H1 (cell line): ENCODE results near the gene SEMA3D. TPM values are rescaled to one million over a fixed set of nuclear protein-coding genes. Genes with fewer than 3 reads are reported as not detected.
A peak's percentile ranks its signal among the peaks of the same experiment; 100 is the strongest.

ENCODE experiments used
- CTCF ChIA-PET: fragments of 300-600 bp; sonication (Branson Sonifier 250); formaldehyde crosslinking; loops from one replicate; lab custom pipeline; 2021; ENCODE audit not compliant: partially characterized antibody; lab: Charles Lee
- POLR2A ChIA-PET: fragments of 300-600 bp; sonication (Branson Sonifier 250); formaldehyde crosslinking; loops from one replicate; lab custom pipeline; 2021; ENCODE audit warnings: inconsistent platforms; ENCODE audit not compliant: partially characterized antibody; lab: Charles Lee
- DNase-seq, 2 experiments: peaks; one replicate each; pipeline versions ENCODE4 v3.0.0 to v3.0.0-alpha.2; 2010 to 2022; ENCODE audit warnings: low spot score in 2 of 2, low read depth in 1 of 2, mixed read lengths in 1 of 2
- FAIRE-seq: peaks from 2 replicates; lab custom pipeline; 2011; peaks lifted over from hg19 to GRCh38; lab: Jason Lieb, UNC
- H2AFZ ChIP-seq: 2 replicates; pipeline ENCODE4 v1.8.1; 2012; ENCODE audit warnings: low read length, inconsistent platforms
- H2AK5ac ChIP-seq: 2 replicates; pipeline ENCODE4 v1.6.1; 2013; ENCODE audit warnings: low read depth, low read length
- H2BK120ac ChIP-seq: replicated peaks from 2 replicates; pipeline ENCODE3; 2013; ENCODE audit warnings: low read depth, low read length, inconsistent platforms
- H2BK12ac ChIP-seq: 2 replicates; pipeline ENCODE4 v1.6.1; 2013; ENCODE audit warnings: low read depth, low read length
- H2BK15ac ChIP-seq: 2 replicates; pipeline ENCODE4 v1.6.1; 2013; ENCODE audit warnings: low read length
- H2BK20ac ChIP-seq: 2 replicates; pipeline ENCODE4 v1.6.1; 2013; ENCODE audit warnings: low read length
- H2BK5ac ChIP-seq: 2 replicates; pipeline ENCODE4 v1.6.1; 2013; ENCODE audit warnings: low read depth, low read length
- H3K14ac ChIP-seq: 2 replicates; pipeline ENCODE4 v1.6.1; 2013; ENCODE audit warnings: inconsistent platforms; ENCODE audit not compliant: insufficient read length
- H3K18ac ChIP-seq: 2 replicates; pipeline ENCODE4 v1.6.1; 2013; ENCODE audit warnings: low read length; ENCODE audit errors: extremely low read depth
- H3K23ac ChIP-seq: 2 replicates; pipeline ENCODE4 v1.6.1; 2013; ENCODE audit warnings: inconsistent platforms; ENCODE audit not compliant: insufficient read length
- H3K23me2 ChIP-seq: 2 replicates; pipeline ENCODE4 v1.6.1; 2013; ENCODE audit warnings: low read depth, low read length
- H3K27ac ChIP-seq: 2 replicates; pipeline ENCODE4 v1.6.1; 2011; ENCODE audit warnings: low read depth, low read length, inconsistent platforms
- H3K27me3 ChIP-seq, 4 experiments: replicated peaks in 1 of 4; 1 replicate in 1 of 4; 2 replicates in 3 of 4; pipeline versions ENCODE4 v1.6.1 to v1.8.1; 2011 to 2013; ENCODE audit warnings: low read length in 3 of 4, mild to moderate bottlenecking in 3 of 4, inconsistent platforms in 2 of 4, mixed read lengths in 2 of 4, moderate library complexity in 1 of 4; ENCODE audit not compliant: control insufficient read depth in 3 of 4, insufficient read depth in 3 of 4; ENCODE audit errors: extremely low read depth in 1 of 4
- H3K36me3 ChIP-seq, 4 experiments: 2 replicates each; pipeline versions ENCODE4 v1.6.1 to v1.8.1; 2011 to 2013; ENCODE audit warnings: mild to moderate bottlenecking in 4 of 4, low read length in 3 of 4, moderate library complexity in 2 of 4, control low read depth in 1 of 4, inconsistent platforms in 1 of 4; ENCODE audit not compliant: insufficient read depth in 4 of 4, control insufficient read depth in 2 of 4
- H3K4ac ChIP-seq: replicated peaks from 2 replicates; pipeline ENCODE3; 2013; ENCODE audit warnings: low read length, low read depth, mixed read lengths, inconsistent platforms; ENCODE audit not compliant: insufficient read length
- H3K4me1 ChIP-seq, 4 experiments: replicated peaks in 1 of 4; 1 replicate in 1 of 4; 2 replicates in 3 of 4; pipeline versions ENCODE4 v1.6.1 to v1.8.1; 2011 to 2013; ENCODE audit warnings: low read length in 3 of 4, inconsistent platforms in 2 of 4, mixed read lengths in 1 of 4; ENCODE audit not compliant: insufficient read depth in 4 of 4, control insufficient read depth in 3 of 4
- H3K4me2 ChIP-seq, 2 experiments: 2 replicates each; pipeline versions ENCODE4 v1.6.1 to v1.8.1; 2011 to 2013; ENCODE audit warnings: low read depth in 2 of 2, low read length in 2 of 2, control low read depth in 1 of 2, inconsistent platforms in 1 of 2, mild to moderate bottlenecking in 1 of 2; ENCODE audit not compliant: insufficient read depth in 1 of 2
- H3K4me3 ChIP-seq, 4 experiments: fragments of 200-600, 300-600 bp in 1 of 4; sonication (generic), shearing (Covaris generic), sonication (Bioruptor Twin) in 1 of 4; 2 replicates each; pipeline versions ENCODE4 v1.5.1 to v1.8.1; 2011 to 2016; ENCODE audit warnings: low read length in 4 of 4, low read depth in 3 of 4, control low read depth in 2 of 4, inconsistent platforms in 2 of 4, mild to moderate bottlenecking in 2 of 4, mixed read lengths in 1 of 4, moderate library complexity in 1 of 4; ENCODE audit not compliant: insufficient read depth in 2 of 4; ENCODE audit errors: extremely low read depth in 1 of 4
- H3K56ac ChIP-seq: replicated peaks from 2 replicates; pipeline ENCODE3; 2013; ENCODE audit warnings: low read depth, mild to moderate bottlenecking, mixed read lengths, low read length, inconsistent platforms; ENCODE audit not compliant: insufficient read length
- H3K79me1 ChIP-seq: 2 replicates; pipeline ENCODE4 v1.6.1; 2013; ENCODE audit warnings: low read depth, low read length, control low read depth
- H3K79me2 ChIP-seq, 2 experiments: 2 replicates each; pipeline versions ENCODE4 v1.6.1 to v1.8.1; 2012 to 2013; ENCODE audit warnings: low read length in 2 of 2, mild to moderate bottlenecking in 2 of 2, inconsistent platforms in 1 of 2; ENCODE audit not compliant: insufficient read depth in 2 of 2, control insufficient read depth in 1 of 2
- H3K9ac ChIP-seq, 4 experiments: replicated peaks in 1 of 4; 1 replicate in 1 of 4; 2 replicates in 3 of 4; pipeline versions ENCODE4 v1.6.1 to v1.8.1; 2011 to 2013; ENCODE audit warnings: low read depth in 3 of 4, low read length in 3 of 4, control low read depth in 2 of 4, mild to moderate bottlenecking in 2 of 4, moderate library complexity in 2 of 4, inconsistent platforms in 1 of 4; ENCODE audit errors: extremely low read depth in 1 of 4
- H3K9me3 ChIP-seq, 2 experiments: 2 replicates each; pipeline versions ENCODE4 v1.6.1 to v1.8.1; 2012 to 2013; ENCODE audit warnings: mild to moderate bottlenecking in 2 of 2, moderate library complexity in 2 of 2, control low read depth in 1 of 2, inconsistent platforms in 1 of 2, low read depth in 1 of 2, low read length in 1 of 2, mixed read lengths in 1 of 2; ENCODE audit not compliant: insufficient read depth in 2 of 2
- H4K20me1 ChIP-seq, 2 experiments: replicated peaks in 1 of 2; 2 replicates each; pipeline versions ENCODE3 to v1.8.1; 2011 to 2013; ENCODE audit warnings: inconsistent platforms in 2 of 2, low read length in 2 of 2, mild to moderate bottlenecking in 1 of 2; ENCODE audit not compliant: insufficient read depth in 2 of 2, control insufficient read depth in 1 of 2
- H4K5ac ChIP-seq: 2 replicates; pipeline ENCODE4 v1.6.1; 2013; ENCODE audit warnings: low read length, low read depth, mixed read lengths, inconsistent platforms; ENCODE audit not compliant: insufficient read length
- H4K8ac ChIP-seq: 2 replicates; pipeline ENCODE4 v1.8.0; 2013; ENCODE audit warnings: mild to moderate bottlenecking, moderate library complexity, low read length, inconsistent platforms; ENCODE audit not compliant: insufficient read depth; ENCODE audit errors: extremely low read depth
- H4K91ac ChIP-seq: replicated peaks from 2 replicates; pipeline ENCODE3; 2013; ENCODE audit warnings: low read length, mixed read lengths, inconsistent platforms; ENCODE audit not compliant: insufficient read length
- RNF2 ChIP-seq: fragments of 200-900, 300-1000 bp; sonication (generic); IDR thresholded peaks from 2 replicates; pipeline ENCODE4 v1.7.1; 2016; ENCODE audit warnings: borderline replicate concordance, low read depth, mild to moderate bottlenecking, antibody characterized with exemption, low read length; ENCODE audit not compliant: poor library complexity, severe bottlenecking; ENCODE audit errors: missing control alignments
- TCF12 ChIP-seq: IDR thresholded peaks from 2 replicates; pipeline ENCODE4 v1.6.1; 2011; ENCODE audit warnings: low read depth, mild to moderate bottlenecking, low read length
- WGBS, 2 experiments: shearing (Covaris generic) in 1 of 2; methylation state at CpG; one replicate each; pipeline versions ENCODE4 v1.1.6 to v1.1.7; 2013 to 2015; ENCODE audit warnings: low lambda C conversion rate in 2 of 2, mixed read lengths in 2 of 2, inconsistent platforms in 1 of 2, low coverage in 1 of 2, missing lambda C conversion rate in 1 of 2; ENCODE audit not compliant: insufficient replicate concordance in 2 of 2, insufficient coverage in 1 of 2, insufficient read length in 1 of 2; ENCODE audit errors: extremely low coverage in 1 of 2, missing lambda C conversion rate in 1 of 2; 5-methylcytosine and 5-hydroxymethylcytosine counted together
- polyA plus RNA-seq, 7 experiments: library from polyadenylated mRNA; depleted of rRNA in 3 of 7; stranded (reverse) in 5 of 7; unstranded in 2 of 7; fragments of >200 nt in 5 of 7; fragments of 200-250 nt in 2 of 7; gene quantifications; 1 replicate in 5 of 7; 2 replicates in 1 of 7; 4 replicates in 1 of 7; pipeline versions ENCODE4 v1.2.1 to v1.2.3, GENCODE V29; 2011 to 2013; ENCODE audit warnings: missing spikeins in 2 of 7, mixed read lengths in 2 of 7
- total RNA-seq: library from RNA; stranded (reverse); fragmentation: NEBNext Ultra II Directional; extraction: Animal tissue kit (Norgen Biotek cat#: 25700); gene quantifications from 2 replicates; pipeline ENCODE4 v1.2.1, GENCODE V29; 2021
- TF ChIP-seq, protein P1 (sequence below): IDR thresholded peaks from 2 replicates; pipeline ENCODE4 v1.6.1; 2011; ENCODE audit warnings: low read depth, mild to moderate bottlenecking, low read length; ENCODE audit not compliant: insufficient read depth
- TF ChIP-seq, protein P2 (sequence below), 3 experiments: IDR thresholded peaks; 1 replicate in 2 of 3; 2 replicates in 1 of 3; pipeline versions ENCODE4 v1.5.1 to v1.6.1; 2011; ENCODE audit warnings: low read length in 3 of 3, mild to moderate bottlenecking in 3 of 3, inconsistent platforms in 2 of 3, low read depth in 1 of 3, moderate library complexity in 1 of 3; ENCODE audit not compliant: insufficient read depth in 1 of 3; ENCODE audit errors: control extremely low read depth in 1 of 3

Gene SEMA3D
- total and polyA plus RNA-seq, 2 of the 8 experiments (the other 6 are each of a cell fraction or from before 2014, with no cell fraction given) = 1.6 to 3.5 TPM

- Histone ChIP-seq H3K18ac (no peak overlapping the region), H3K27ac (no peak overlapping the region), H3K79me2 (no peaks in the 10 kb centered on the region), H3K27me3 (no peaks in the 10 kb centered on the region), H3K23me2 (no peaks in the 10 kb centered on the region), H3K23ac (no peak overlapping the region), H3K4me3 (no peak overlapping the region), H2BK20ac (no peak overlapping the region), H2AK5ac (no peak overlapping the region), H3K79me1 (no peaks in the 10 kb centered on the region), H2BK12ac (no peak overlapping the region), H3K9me3 (no peaks in the 10 kb centered on the region), H4K91ac (no peak overlapping the region)
- DNase-seq = no peak
- ChIA-PET CTCF (interaction anchor here (1.0 to 10.9 kb wide), 5 partner anchors 25 to 1091 kb away, joined by 3 to 134 read pairs (median 6); no protein-coding TSS in a partner anchor), POLR2A (no interaction called here)
- TF ChIP-seq TCF12 (no peak), RNF2 (no peak)
- TF ChIP-seq, protein P1, sequence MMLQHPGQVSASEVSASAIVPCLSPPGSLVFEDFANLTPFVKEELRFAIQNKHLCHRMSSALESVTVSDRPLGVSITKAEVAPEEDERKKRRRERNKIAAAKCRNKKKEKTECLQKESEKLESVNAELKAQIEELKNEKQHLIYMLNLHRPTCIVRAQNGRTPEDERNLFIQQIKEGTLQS = no peak
- TF ChIP-seq, protein P2, sequence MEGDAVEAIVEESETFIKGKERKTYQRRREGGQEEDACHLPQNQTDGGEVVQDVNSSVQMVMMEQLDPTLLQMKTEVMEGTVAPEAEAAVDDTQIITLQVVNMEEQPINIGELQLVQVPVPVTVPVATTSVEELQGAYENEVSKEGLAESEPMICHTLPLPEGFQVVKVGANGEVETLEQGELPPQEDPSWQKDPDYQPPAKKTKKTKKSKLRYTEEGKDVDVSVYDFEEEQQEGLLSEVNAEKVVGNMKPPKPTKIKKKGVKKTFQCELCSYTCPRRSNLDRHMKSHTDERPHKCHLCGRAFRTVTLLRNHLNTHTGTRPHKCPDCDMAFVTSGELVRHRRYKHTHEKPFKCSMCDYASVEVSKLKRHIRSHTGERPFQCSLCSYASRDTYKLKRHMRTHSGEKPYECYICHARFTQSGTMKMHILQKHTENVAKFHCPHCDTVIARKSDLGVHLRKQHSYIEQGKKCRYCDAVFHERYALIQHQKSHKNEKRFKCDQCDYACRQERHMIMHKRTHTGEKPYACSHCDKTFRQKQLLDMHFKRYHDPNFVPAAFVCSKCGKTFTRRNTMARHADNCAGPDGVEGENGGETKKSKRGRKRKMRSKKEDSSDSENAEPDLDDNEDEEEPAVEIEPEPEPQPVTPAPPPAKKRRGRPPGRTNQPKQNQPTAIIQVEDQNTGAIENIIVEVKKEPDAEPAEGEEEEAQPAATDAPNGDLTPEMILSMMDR (IDR thresholded peaks at IDR 0.05; ENCODE audit: control extremely low read depth in 1 of 3, insufficient read depth in 1 of 3, low read depth in 1 of 3, low read length in 3 of 3) = no peak
- TF ChIP-seq, all 59 proteins: peak for 0
- H3K4me1 ChIP-seq = no peaks in the 10 kb centered on the region
- no peaks in the 10 kb centered on the region for H3K36me3 ChIP-seq
- H3K4ac ChIP-seq = peak overlapping the region; percentile 21
- no peaks in the 10 kb centered on the region for H4K20me1 ChIP-seq
- no peak overlapping the region for H3K14ac ChIP-seq
- H2BK5ac ChIP-seq = no peak overlapping the region
- 84% methylated on average over 3 of the region's 3 CpGs; no CpG with 5 or more reads in 1 of the 2 experiments for WGBS, 2 experiments
- H2BK15ac ChIP-seq = no peak overlapping the region
- H3K9ac ChIP-seq = no peak overlapping the region
- H2BK120ac ChIP-seq = no peak overlapping the region
- no peak overlapping the region for H4K8ac ChIP-seq
- FAIRE-seq = no peak
- no peak overlapping the region for H4K5ac ChIP-seq
- H3K4me2 ChIP-seq = no peak overlapping the region
- H2AFZ ChIP-seq = no peak overlapping the region
- no peak overlapping the region for H3K56ac ChIP-seq
Measured at GRCh38 chr7:85025312-85025756, 161.5 kb downstream of the SEMA3D start.
